PC-9 (cell line): Measurements from ENCODE around the gene SOX13. TPM values are rescaled to one million over a fixed set of nuclear protein-coding genes. Genes with fewer than 3 reads are reported as not detected.

Source experiments
- BruUV-seq: library from RNA; stranded (reverse); fragments of 400-500 nt; replicated peaks from 2 replicates; lab custom pipeline; 2021; lab: Mats Ljungman, UMichigan
- CTCF ChIA-PET: fragments of 300-600 bp; sonication (Branson Sonifier 250); formaldehyde crosslinking; loops from one replicate; lab custom pipeline; 2022; ENCODE audit warnings: antibody characterized with exemption; lab: Charles Lee
- POLR2A ChIA-PET: fragments of 300-600 bp; sonication (Branson Sonifier 250); formaldehyde crosslinking; loops from one replicate; lab custom pipeline; 2022; ENCODE audit warnings: antibody characterized with exemption; ENCODE audit not compliant: unreplicated experiment; lab: Charles Lee
- DNase-seq, 2 experiments: peaks; one replicate each; pipeline versions ENCODE4 v3.0.0 to v3.0.0-alpha.2; 2015 to 2022; ENCODE audit warnings: mixed read lengths in 1 of 2
- H2AFZ ChIP-seq: fragments of 200-600 bp; sonication (generic); 2 replicates; pipeline ENCODE4 v1.8.1; 2017; ENCODE audit warnings: antibody characterized with exemption
- H3F3A ChIP-seq: fragments of 200-600 bp; sonication (generic); 2 replicates; pipeline ENCODE4 v1.8.1; 2017; ENCODE audit warnings: antibody characterized with exemption, mild to moderate bottlenecking, low read depth; ENCODE audit not compliant: insufficient read depth
- H3K27ac ChIP-seq: fragments of 200-600 bp; sonication (generic); 2 replicates; pipeline ENCODE4 v1.6.1; 2016; ENCODE audit warnings: mixed run types
- H3K27me3 ChIP-seq: fragments of 200-600 bp; sonication (generic); 2 replicates; pipeline ENCODE4 v1.6.1; 2016; ENCODE audit warnings: low read depth, mixed run types; ENCODE audit not compliant: insufficient read depth
- H3K36me3 ChIP-seq: fragments of 200-600 bp; sonication (generic); 2 replicates; pipeline ENCODE4 v1.6.1; 2016; ENCODE audit warnings: low read depth, mixed run types
- H3K4me1 ChIP-seq: fragments of 200-600 bp; sonication (generic); replicated peaks from 2 replicates; pipeline ENCODE4 v1.6.1; 2016; ENCODE audit warnings: mixed run types; ENCODE audit not compliant: insufficient read depth
- H3K4me2 ChIP-seq: fragments of 200-600 bp; sonication (generic); 2 replicates; pipeline ENCODE4 v1.6.1; 2017; ENCODE audit warnings: mixed run types
- H3K4me3 ChIP-seq: fragments of 200-600 bp; sonication (generic); 2 replicates; pipeline ENCODE4 v1.6.1; 2016; ENCODE audit warnings: mixed run types
- H3K79me2 ChIP-seq: fragments of 200-600 bp; sonication (generic); 2 replicates; pipeline ENCODE4 v1.6.1; 2017; ENCODE audit warnings: low read depth, mixed run types
- H3K9me2 ChIP-seq: fragments of 200-600 bp; sonication (generic); 2 replicates; pipeline ENCODE4 v1.8.1; 2017; ENCODE audit warnings: mild to moderate bottlenecking; ENCODE audit not compliant: insufficient read depth
- H3K9me3 ChIP-seq: fragments of 200-600 bp; sonication (generic); 2 replicates; pipeline ENCODE4 v1.8.1; 2016; ENCODE audit warnings: low read depth; ENCODE audit not compliant: insufficient read depth
- H4K20me1 ChIP-seq: fragments of 200-600 bp; sonication (generic); 2 replicates; pipeline ENCODE4 v1.8.1; 2017; ENCODE audit not compliant: insufficient read depth
- CTCF ChIP-seq: fragments of 200-600 bp; sonication (generic); conservative IDR thresholded peaks from 2 replicates; pipeline ENCODE4 v1.6.1; 2017; ENCODE audit warnings: mixed run types, antibody characterized with exemption, mild to moderate bottlenecking, moderate library complexity
- EZH2 ChIP-seq: fragments of 200-600 bp; sonication (generic); IDR thresholded peaks from 2 replicates; pipeline ENCODE4 v1.8.0; 2017; ENCODE audit warnings: antibody characterized with exemption, low read depth
- intact Hi-C: fragments of 100-400 bp; cut with micrococcal nuclease; formaldehyde crosslinking; loops from one replicate; pipeline ENCODE4 v1.10.0; 2022; ENCODE audit not compliant: unreplicated experiment
- total RNA-seq: library from RNA; stranded (reverse); gene quantifications from 2 replicates; pipeline ENCODE4 v1.2.3, GENCODE V29; 2021

The SOX13 gene
- total RNA-seq, 1 experiment from 2014 or later: 89.9 TPM

GRCh38 chr1:204123376-204123775, 50.5 kb downstream of the SOX13 start:
- intact Hi-C loops: loop anchor here (10.0 kb wide), 1 partner anchor 139 kb away; no protein-coding TSS in a partner anchor
- TF ChIP-seq CTCF: peak; percentile 47; the same call in 1 of the 2 replicates
- no peak for TF ChIP-seq EZH2
- peaks cover 3% of the 10 kb centered on the region for H3K79me2 ChIP-seq
- no peak for DNase-seq
- H3K27me3 ChIP-seq: no peaks in the 10 kb centered on the region
- no peak overlapping the region for H3K27ac ChIP-seq
- H3K36me3 ChIP-seq: peaks cover 36% of the 10 kb centered on the region
- H3F3A ChIP-seq: peaks cover 33% of the 10 kb centered on the region
- ChIA-PET CTCF (no interaction called here), POLR2A (no interaction called here)
- no peaks in the 10 kb centered on the region for H3K9me2 ChIP-seq
- no TSS peak for BruUV-seq
- H2AFZ ChIP-seq: no peak overlapping the region
- no peak overlapping the region for H3K4me2 ChIP-seq
- H3K4me1 ChIP-seq: peaks cover 17% of the 10 kb centered on the region
- H3K9me3 ChIP-seq: no peaks in the 10 kb centered on the region
- H4K20me1 ChIP-seq: no peaks in the 10 kb centered on the region
- H3K4me3 ChIP-seq: no peak overlapping the region

- intact Hi-C loops: loop anchor here (10.0 kb wide), 1 partner anchor 140 kb away; no protein-coding TSS in a partner anchor
- CTCF ChIA-PET: no interaction called here
- H2AFZ ChIP-seq: no peak overlapping the region
- POLR2A ChIA-PET: no interaction called here
- peaks cover 29% of the 10 kb centered on the region for H3K4me1 ChIP-seq
- no peaks in the 10 kb centered on the region for H3K9me3 ChIP-seq
- DNase-seq: no peak
- H3F3A ChIP-seq: peaks cover 45% of the 10 kb centered on the region
- H3K4me2 ChIP-seq: no peak overlapping the region
- H3K27ac ChIP-seq: no peak overlapping the region
- no peaks in the 10 kb centered on the region for H3K27me3 ChIP-seq
- peaks cover 30% of the 10 kb centered on the region for H3K36me3 ChIP-seq
- BruUV-seq: no TSS peak
- H3K4me3 ChIP-seq: no peak overlapping the region
- TF ChIP-seq EZH2: no peak
- TF ChIP-seq CTCF: no peak
- H3K9me2 ChIP-seq: no peaks in the 10 kb centered on the region
- no peaks in the 10 kb centered on the region for H4K20me1 ChIP-seq
- H3K79me2 ChIP-seq: peaks cover 3% of the 10 kb centered on the region
Measured at GRCh38 chr1:204124639-204125038, 51.7 kb downstream of the SOX13 start.

- Histone ChIP-seq H3F3A (peaks cover 58% of the 10 kb centered on the region), H3K27me3 (no peaks in the 10 kb centered on the region), H3K36me3 (peaks cover 21% of the 10 kb centered on the region), H3K4me2 (no peak overlapping the region), H3K9me2 (no peaks in the 10 kb centered on the region), H2AFZ (no peak overlapping the region), H4K20me1 (no peaks in the 10 kb centered on the region), H3K79me2 (peaks cover 3% of the 10 kb centered on the region), H3K4me3 (no peak overlapping the region), H3K4me1 (peaks cover 41% of the 10 kb centered on the region), H3K27ac (no peak overlapping the region), H3K9me3 (no peaks in the 10 kb centered on the region)
- intact Hi-C loops: loop anchor here (2.0 to 10.0 kb wide), 2 partner anchors 21 to 141 kb away; no protein-coding TSS in a partner anchor
- no TSS peak for BruUV-seq
- no peak for DNase-seq
- ChIA-PET POLR2A (no interaction called here), CTCF (no interaction called here)
- TF ChIP-seq CTCF: no peak
- TF ChIP-seq EZH2: no peak
Measured at GRCh38 chr1:204125759-204126351, 52.9 kb downstream of the SOX13 start.
